SK-N-SH treated with all-trans-retinoic acid at 6 μM for 48 hours (cell line): ENCODE data around the gene ECE1.

Source experiments
- ATAC-seq: fragments of 200-7000 bp; cut with Tn5 transposase; 3 replicates; pipeline ENCODE4 v1.9.1; 2020; ENCODE audit warnings: mild to moderate bottlenecking, moderate library complexity
- ARNTL ChIP-seq: fragments of 450-650 bp; formaldehyde crosslinking; IDR thresholded peaks from 2 replicates; pipeline ENCODE4 v1.5.0; 2020; ENCODE audit warnings: low read depth, mild to moderate bottlenecking, moderate library complexity, borderline replicate concordance
- BACH2 ChIP-seq: fragments of 250-450 bp; sonication (Bioruptor Pico); IDR thresholded peaks from 2 replicates; pipeline ENCODE4 v1.9.0; 2021; ENCODE audit warnings: mild to moderate bottlenecking, borderline replicate concordance
- CSDC2 ChIP-seq: fragments of 250-450 bp; sonication (Bioruptor Pico); IDR thresholded peaks from 2 replicates; pipeline ENCODE4 v1.5.0; 2020; ENCODE audit warnings: mild to moderate bottlenecking, moderate library complexity
- CSRNP3 ChIP-seq: fragments of 250-450 bp; sonication (Bioruptor Pico); IDR thresholded peaks from 2 replicates; pipeline ENCODE4 v1.5.1; 2021; ENCODE audit warnings: mild to moderate bottlenecking, moderate library complexity
- ESRRG ChIP-seq: fragments of 250-450 bp; sonication (Bioruptor Pico); IDR thresholded peaks from 2 replicates; pipeline ENCODE4 v1.6.1; 2021; ENCODE audit warnings: mild to moderate bottlenecking
- GLIS3 ChIP-seq: fragments of 250-450 bp; sonication (Bioruptor Pico); IDR thresholded peaks from 2 replicates; pipeline ENCODE4 v1.5.0; 2020; ENCODE audit warnings: mild to moderate bottlenecking, moderate library complexity
- ISL1 ChIP-seq: fragments of 250-450 bp; sonication (Bioruptor Pico); IDR thresholded peaks from 2 replicates; pipeline ENCODE4 v2.1.2; 2022; ENCODE audit warnings: mild to moderate bottlenecking, moderate library complexity
- PATZ1 ChIP-seq: fragments of 250-450 bp; sonication (Bioruptor Pico); IDR thresholded peaks from 2 replicates; pipeline ENCODE4 v1.8.0; 2020; ENCODE audit warnings: mild to moderate bottlenecking, moderate library complexity, borderline replicate concordance
- PPARA ChIP-seq: fragments of 250-450 bp; sonication (Bioruptor Pico); IDR thresholded peaks from 2 replicates; pipeline ENCODE4 v1.5.0; 2020; ENCODE audit warnings: mild to moderate bottlenecking, borderline replicate concordance
- RARB ChIP-seq: fragments of 250-450 bp; sonication (Bioruptor Pico); IDR thresholded peaks from 2 replicates; pipeline ENCODE4 v1.8.0; 2021; ENCODE audit warnings: mild to moderate bottlenecking, moderate library complexity
- SNAI2 ChIP-seq: fragments of 250-450 bp; sonication (Bioruptor Pico); IDR thresholded peaks from 2 replicates; pipeline ENCODE4 v1.5.0; 2020; ENCODE audit warnings: mild to moderate bottlenecking, moderate library complexity
- TCF4 ChIP-seq: fragments of 250-450 bp; sonication (Bioruptor Pico); IDR thresholded peaks from 2 replicates; pipeline ENCODE4 v1.8.0; 2021; ENCODE audit warnings: mild to moderate bottlenecking, moderate library complexity, borderline replicate concordance
- TOX ChIP-seq: fragments of 250-450 bp; sonication (Bioruptor Pico); IDR thresholded peaks from 2 replicates; pipeline ENCODE4 v1.8.0; 2021; ENCODE audit warnings: mild to moderate bottlenecking, moderate library complexity, borderline replicate concordance
- TSHZ2 ChIP-seq: fragments of 250-450 bp; sonication (Bioruptor Pico); IDR thresholded peaks from 2 replicates; pipeline ENCODE4 v1.5.0; 2020; ENCODE audit warnings: mild to moderate bottlenecking, moderate library complexity
- ZC3H10 ChIP-seq: fragments of 250-450 bp; sonication (Bioruptor Pico); IDR thresholded peaks from 2 replicates; pipeline ENCODE4 v1.5.1; 2021; ENCODE audit warnings: mild to moderate bottlenecking, moderate library complexity
- ZFP3 ChIP-seq: fragments of 250-450 bp; sonication (Bioruptor Pico); IDR thresholded peaks from 2 replicates; pipeline ENCODE4 v1.5.0; 2020; ENCODE audit warnings: mild to moderate bottlenecking, moderate library complexity
- ZFP30 ChIP-seq: fragments of 450-650 bp; formaldehyde crosslinking; IDR thresholded peaks from 2 replicates; pipeline ENCODE4 v1.5.0; 2022; ENCODE audit warnings: mild to moderate bottlenecking, moderate library complexity
- ZNF565 ChIP-seq: fragments of 450-650 bp; formaldehyde crosslinking; conservative IDR thresholded peaks from 2 replicates; pipeline ENCODE4 v1.5.0; 2020; ENCODE audit warnings: low read depth, mild to moderate bottlenecking, moderate library complexity
- ZNF70 ChIP-seq: fragments of 450-650 bp; formaldehyde crosslinking; IDR thresholded peaks from 2 replicates; pipeline ENCODE4 v1.5.0; 2020; ENCODE audit warnings: mild to moderate bottlenecking, moderate library complexity
- ZNF8 ChIP-seq: fragments of 450-650 bp; formaldehyde crosslinking; IDR thresholded peaks from 2 replicates; pipeline ENCODE4 v1.5.0; 2020; ENCODE audit warnings: mild to moderate bottlenecking, moderate library complexity

Gene ECE1

GRCh38 chr1:21300774-21301173 lies 10.5 kb upstream of the ECE1 start (continued):
- TF ChIP-seq ZC3H10 (CRISPR knock-in tag) (no peak), ZNF70 (no peak), ESRRG (CRISPR knock-in tag) (no peak), TSHZ2 (CRISPR knock-in tag) (no peak), ZNF8 (CRISPR knock-in tag) (no peak)
- TF ChIP-seq, all 23 proteins: peak for 0

GRCh38 chr1:21299780-21300395 lies 9.6 kb upstream of the ECE1 start:
- TF ChIP-seq RARB (CRISPR knock-in tag) (no peak), ISL1 (CRISPR knock-in tag) (no peak), PPARA (no peak), TCF4 (no peak), ESRRG (CRISPR knock-in tag) (no peak), ZFP30 (CRISPR knock-in tag) (no peak), SNAI2 (CRISPR knock-in tag) (no peak), ARNTL (CRISPR knock-in tag) (no peak), CSDC2 (CRISPR knock-in tag) (no peak), TSHZ2 (CRISPR knock-in tag) (no peak), BACH2 (CRISPR knock-in tag) (no peak), ZNF565 (CRISPR knock-in tag) (no peak), GLIS3 (CRISPR knock-in tag) (no peak), ZFP3 (CRISPR knock-in tag) (no peak), ZC3H10 (CRISPR knock-in tag) (no peak)
- ATAC-seq, result no peak

- no peak for ATAC-seq
- TF ChIP-seq SNAI2 (CRISPR knock-in tag) (no peak), ZNF70 (no peak), ZNF8 (CRISPR knock-in tag) (no peak), GLIS3 (CRISPR knock-in tag) (no peak)
These were observed 8.7 kb upstream of the ECE1 start for GRCh38 chr1:21298981-21299391.

- TF ChIP-seq PATZ1 (CRISPR knock-in tag) (no peak), TOX (CRISPR knock-in tag) (no peak), TCF4 (no peak), ZC3H10 (CRISPR knock-in tag) (no peak), ISL1 (CRISPR knock-in tag) (no peak), ZNF565 (CRISPR knock-in tag) (no peak), ZNF8 (CRISPR knock-in tag) (no peak), ESRRG (CRISPR knock-in tag) (no peak), CSRNP3 (no peak), SNAI2 (CRISPR knock-in tag) (no peak), ZFP30 (CRISPR knock-in tag) (no peak), ZNF70 (no peak), GLIS3 (CRISPR knock-in tag) (no peak), TSHZ2 (CRISPR knock-in tag) (no peak), ARNTL (CRISPR knock-in tag) (no peak)
- no peak; the same call in 2 of the 3 replicates for ATAC-seq
These were observed 7.7 kb upstream of the ECE1 start for GRCh38 chr1:21297975-21298374.
